ENCODE results near the gene LRRTM4. TPM values are rescaled to one million over a fixed set of nuclear protein-coding genes. Genes with fewer than 3 reads are reported as not detected.

The LRRTM4 gene
- polyA plus RNA-seq, 1 donor from 2014 or later: 37.1 TPM

DNA sequence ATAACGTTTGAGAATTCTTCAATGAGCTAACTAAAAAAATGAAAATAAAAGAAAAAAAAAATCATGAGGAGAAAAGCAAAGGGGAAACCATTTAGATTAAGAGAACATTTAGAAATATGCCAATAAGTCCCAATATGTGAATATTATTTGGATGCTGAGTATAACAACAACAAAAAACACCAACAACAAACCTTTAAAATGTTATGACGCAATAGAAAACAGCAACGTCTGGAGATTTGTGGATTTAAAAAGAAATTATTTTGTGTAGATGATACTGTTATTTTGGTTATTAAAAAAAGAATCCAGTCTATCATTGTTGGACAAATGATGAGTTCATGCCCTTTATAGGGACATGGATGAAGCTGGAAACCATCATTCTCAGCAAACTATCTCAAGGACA lies 417.2 kb downstream of the LRRTM4 start:
- TF ChIP-seq TAF1 (IDR thresholded peaks at IDR 0.05; ENCODE audit: low read depth): no peak
- no peak for TF ChIP-seq MXI1 (conservative IDR thresholded peaks at IDR 0.05; ENCODE audit: poor library complexity, severe bottlenecking)
- no peak for TF ChIP-seq EZH2 (IDR thresholded peaks at IDR 0.05; ENCODE audit: borderline replicate concordance, insufficient read depth, low read length, poor library complexity, severe bottlenecking)
- no peak for TF ChIP-seq EP300 (conservative IDR thresholded peaks at IDR 0.05; ENCODE audit: poor library complexity, severe bottlenecking)
- TF ChIP-seq, protein P1, sequence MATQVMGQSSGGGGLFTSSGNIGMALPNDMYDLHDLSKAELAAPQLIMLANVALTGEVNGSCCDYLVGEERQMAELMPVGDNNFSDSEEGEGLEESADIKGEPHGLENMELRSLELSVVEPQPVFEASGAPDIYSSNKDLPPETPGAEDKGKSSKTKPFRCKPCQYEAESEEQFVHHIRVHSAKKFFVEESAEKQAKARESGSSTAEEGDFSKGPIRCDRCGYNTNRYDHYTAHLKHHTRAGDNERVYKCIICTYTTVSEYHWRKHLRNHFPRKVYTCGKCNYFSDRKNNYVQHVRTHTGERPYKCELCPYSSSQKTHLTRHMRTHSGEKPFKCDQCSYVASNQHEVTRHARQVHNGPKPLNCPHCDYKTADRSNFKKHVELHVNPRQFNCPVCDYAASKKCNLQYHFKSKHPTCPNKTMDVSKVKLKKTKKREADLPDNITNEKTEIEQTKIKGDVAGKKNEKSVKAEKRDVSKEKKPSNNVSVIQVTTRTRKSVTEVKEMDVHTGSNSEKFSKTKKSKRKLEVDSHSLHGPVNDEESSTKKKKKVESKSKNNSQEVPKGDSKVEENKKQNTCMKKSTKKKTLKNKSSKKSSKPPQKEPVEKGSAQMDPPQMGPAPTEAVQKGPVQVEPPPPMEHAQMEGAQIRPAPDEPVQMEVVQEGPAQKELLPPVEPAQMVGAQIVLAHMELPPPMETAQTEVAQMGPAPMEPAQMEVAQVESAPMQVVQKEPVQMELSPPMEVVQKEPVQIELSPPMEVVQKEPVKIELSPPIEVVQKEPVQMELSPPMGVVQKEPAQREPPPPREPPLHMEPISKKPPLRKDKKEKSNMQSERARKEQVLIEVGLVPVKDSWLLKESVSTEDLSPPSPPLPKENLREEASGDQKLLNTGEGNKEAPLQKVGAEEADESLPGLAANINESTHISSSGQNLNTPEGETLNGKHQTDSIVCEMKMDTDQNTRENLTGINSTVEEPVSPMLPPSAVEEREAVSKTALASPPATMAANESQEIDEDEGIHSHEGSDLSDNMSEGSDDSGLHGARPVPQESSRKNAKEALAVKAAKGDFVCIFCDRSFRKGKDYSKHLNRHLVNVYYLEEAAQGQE (IDR thresholded peaks at IDR 0.05; ENCODE audit: borderline replicate concordance): no peak
- TF ChIP-seq SMC3 (conservative IDR thresholded peaks at IDR 0.05; ENCODE audit: poor library complexity): no peak
- no peak for TF ChIP-seq CTCF (IDR thresholded peaks at IDR 0.05; ENCODE audit: poor library complexity, severe bottlenecking)
- TF ChIP-seq POLR2AphosphoS5 (IDR thresholded peaks at IDR 0.05): no peak
- no peak for TF ChIP-seq RAD21 (conservative IDR thresholded peaks at IDR 0.05)
- H3K9ac ChIP-seq (ENCODE audit: low read length): no peak overlapping the region
- H3K79me2 ChIP-seq (replicated peaks; ENCODE audit: insufficient read depth, low read length): no peaks in the 10 kb centered on the region
- no peak overlapping the region for H3K4me2 ChIP-seq (ENCODE audit: low read length)
- no peaks in the 10 kb centered on the region for H4K20me1 ChIP-seq (ENCODE audit: insufficient read depth)
- no peak overlapping the region for H3K4me3 ChIP-seq (ENCODE audit: low read length)
- H3K36me3 ChIP-seq (ENCODE audit: insufficient read depth, low read length): no peaks in the 10 kb centered on the region
- H3K27ac ChIP-seq (ENCODE audit: low read length): no peak overlapping the region
- no peaks in the 10 kb centered on the region for H3F3A ChIP-seq (ENCODE audit: insufficient read depth, low read length, poor library complexity, severe bottlenecking)
- no peak overlapping the region for H2AFZ ChIP-seq (ENCODE audit: low read depth, low read length)
- H3K9me2 ChIP-seq (ENCODE audit: insufficient read depth, low read length): no peaks in the 10 kb centered on the region
- H3K27me3 ChIP-seq (ENCODE audit: insufficient read depth, low read depth, low read length): no peaks in the 10 kb centered on the region
- no peaks in the 10 kb centered on the region for H3K9me3 ChIP-seq (ENCODE audit: low read length)

DNA sequence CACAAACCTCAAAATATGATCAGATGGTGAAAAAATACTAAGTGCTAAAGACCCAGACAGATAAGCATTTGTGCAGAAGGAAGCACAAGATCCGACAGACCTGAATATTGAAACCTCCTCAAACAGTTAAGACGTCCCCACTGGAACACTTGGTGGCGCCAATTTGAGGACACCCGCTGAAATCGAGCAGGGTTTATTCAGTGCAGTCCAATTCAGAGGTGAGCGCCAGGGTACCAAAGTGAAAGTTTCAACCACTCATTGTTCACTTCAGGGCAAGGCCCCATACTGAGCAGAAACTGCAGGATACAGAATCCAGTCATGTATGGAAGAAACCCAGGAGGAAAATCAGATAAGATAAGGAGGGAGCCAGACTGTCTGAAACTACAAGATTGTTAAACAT lies 417.6 kb downstream of the LRRTM4 start:
- no peak overlapping the region for H3K4me3 ChIP-seq (ENCODE audit: low read length)
- H3K36me3 ChIP-seq (ENCODE audit: insufficient read depth, low read length): no peaks in the 10 kb centered on the region
- no peak overlapping the region for H3K4me2 ChIP-seq (ENCODE audit: low read length)
- no peaks in the 10 kb centered on the region for H3F3A ChIP-seq (ENCODE audit: insufficient read depth, low read length, poor library complexity, severe bottlenecking)
- no peaks in the 10 kb centered on the region for H3K9me2 ChIP-seq (ENCODE audit: insufficient read depth, low read length)
- H2AFZ ChIP-seq (ENCODE audit: low read depth, low read length): no peak overlapping the region
- TF ChIP-seq MXI1 (conservative IDR thresholded peaks at IDR 0.05; ENCODE audit: poor library complexity, severe bottlenecking) (no peak), POLR2AphosphoS5 (IDR thresholded peaks at IDR 0.05) (no peak), RAD21 (conservative IDR thresholded peaks at IDR 0.05) (no peak), EP300 (conservative IDR thresholded peaks at IDR 0.05; ENCODE audit: poor library complexity, severe bottlenecking) (no peak), CTCF (IDR thresholded peaks at IDR 0.05; ENCODE audit: poor library complexity, severe bottlenecking) (no peak), SMC3 (conservative IDR thresholded peaks at IDR 0.05; ENCODE audit: poor library complexity) (no peak), EZH2 (IDR thresholded peaks at IDR 0.05; ENCODE audit: borderline replicate concordance, insufficient read depth, low read length, poor library complexity, severe bottlenecking) (no peak), TAF1 (IDR thresholded peaks at IDR 0.05; ENCODE audit: low read depth) (no peak)
- TF ChIP-seq, protein P1 (IDR thresholded peaks at IDR 0.05; ENCODE audit: borderline replicate concordance): no peak
- H3K9me3 ChIP-seq (ENCODE audit: low read length): no peaks in the 10 kb centered on the region
- no peak overlapping the region for H3K9ac ChIP-seq (ENCODE audit: low read length)
- H4K20me1 ChIP-seq (ENCODE audit: insufficient read depth): no peaks in the 10 kb centered on the region
- H3K27ac ChIP-seq (ENCODE audit: low read length): no peak overlapping the region
- H3K27me3 ChIP-seq (ENCODE audit: insufficient read depth, low read depth, low read length): no peaks in the 10 kb centered on the region
- H3K79me2 ChIP-seq (replicated peaks; ENCODE audit: insufficient read depth, low read length): no peaks in the 10 kb centered on the region
